ENCODE measurements around the gene PHACTR1.

PHACTR1 gene

DNA sequence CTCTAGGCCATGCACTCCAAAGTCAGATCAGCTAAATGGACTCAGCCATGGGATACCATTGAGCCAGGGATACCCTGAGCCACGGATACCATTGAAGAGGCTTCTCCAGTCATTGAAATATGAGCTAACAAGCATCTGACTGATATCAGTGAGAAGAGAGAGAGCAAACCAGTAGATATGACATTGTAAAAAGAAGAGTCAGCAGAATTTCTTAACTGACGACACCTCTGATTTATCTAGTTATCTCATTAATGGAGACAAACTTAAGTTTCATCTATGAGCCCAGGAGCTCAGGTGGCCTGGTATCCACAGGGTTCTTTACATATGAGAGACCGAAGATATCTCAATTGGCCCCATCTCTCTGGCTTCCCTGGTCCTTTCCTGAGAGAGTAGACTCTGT lies 471.1 kb downstream of the PHACTR1 start:
- DNase-seq (ENCODE audit: low spot score) (no peak), FAIRE-seq (no peak)

- DNase-seq (ENCODE audit: low spot score) = no peak
- FAIRE-seq = no peak
Observed at GRCh38 chr6:13188306-13188705, 471.7 kb downstream of the PHACTR1 start.

GRCh38 chr6:13189710-13190109 lies 473.1 kb downstream of the PHACTR1 start:
- FAIRE-seq = no peak

GRCh38 chr6:13190376-13190775 lies 473.8 kb downstream of the PHACTR1 start:
- FAIRE-seq = no peak
- no peak for DNase-seq (ENCODE audit: low spot score)

More at GRCh38 chr6:13189710-13190109, 473.1 kb downstream of the PHACTR1 start:
- no peak for DNase-seq (ENCODE audit: low spot score)

DNA sequence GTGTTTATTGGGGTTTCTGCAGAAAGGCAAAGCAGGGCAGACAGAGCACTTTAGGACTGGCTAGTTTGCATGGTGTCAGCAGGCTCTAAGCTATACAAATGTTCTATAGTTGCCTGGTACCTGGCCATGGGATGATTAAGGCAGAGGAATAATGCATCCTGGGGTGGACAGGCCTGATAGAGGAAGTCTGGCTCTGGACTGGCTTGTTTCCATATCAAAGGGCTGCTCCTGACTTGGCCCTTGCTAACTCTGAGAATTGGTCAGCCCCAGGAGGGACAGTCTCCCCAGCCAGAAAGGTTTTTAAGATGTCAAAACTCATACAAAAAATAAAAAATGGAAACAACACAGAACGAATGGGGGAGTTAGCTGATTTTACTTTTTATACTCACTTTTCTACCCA lies 474.9 kb downstream of the PHACTR1 start:
- DNase-seq (ENCODE audit: low spot score) (no peak), FAIRE-seq (no peak)

DNA sequence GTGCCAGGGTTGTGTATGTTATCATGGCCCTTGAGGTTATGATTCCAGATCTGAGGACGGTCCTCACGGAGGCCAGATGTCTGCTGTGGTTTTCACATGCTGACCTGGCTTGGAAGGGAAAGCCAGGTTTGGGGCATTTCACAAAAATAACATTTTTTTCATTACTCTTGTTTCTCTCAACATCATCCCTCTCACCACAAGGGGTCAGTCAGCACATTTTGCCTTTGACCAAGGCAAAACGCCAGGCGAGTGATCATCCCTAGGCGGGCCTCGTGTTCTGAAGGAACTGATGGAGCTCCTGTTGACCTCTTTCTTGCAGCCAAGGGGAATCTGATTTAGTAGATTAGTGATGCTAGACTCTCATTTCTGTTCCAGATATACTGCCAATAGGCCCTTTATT lies 478.3 kb downstream of the PHACTR1 start:
- no peak for FAIRE-seq

GRCh38 chr6:13195803-13196202 lies 479.2 kb downstream of the PHACTR1 start:
- FAIRE-seq (no peak), DNase-seq (ENCODE audit: low spot score) (no peak)

More for the DNA sequence above, 478.3 kb downstream of the PHACTR1 start:
- DNase-seq (ENCODE audit: low spot score) = peak; percentile 47

DNA sequence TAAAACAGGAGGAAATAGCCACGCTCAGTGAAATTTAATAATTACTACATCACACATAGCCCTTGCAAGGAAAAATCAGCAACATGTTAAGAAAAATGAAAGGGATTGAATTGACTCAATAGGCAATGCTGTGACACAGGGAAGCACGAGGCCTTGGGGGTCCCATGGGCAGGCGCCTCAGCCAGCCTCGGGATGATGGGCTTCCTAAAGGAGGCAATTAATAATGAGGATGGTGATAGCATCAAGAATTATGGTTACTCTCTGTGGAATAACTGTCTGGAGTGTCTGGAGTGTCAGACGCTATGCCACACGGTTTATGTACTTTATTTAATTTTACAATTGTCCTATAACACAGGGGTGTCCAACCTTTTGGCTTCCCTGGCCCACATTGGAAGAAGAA lies 481.6 kb downstream of the PHACTR1 start:
- no peak for DNase-seq (ENCODE audit: low spot score)
- FAIRE-seq = no peak

DNA sequence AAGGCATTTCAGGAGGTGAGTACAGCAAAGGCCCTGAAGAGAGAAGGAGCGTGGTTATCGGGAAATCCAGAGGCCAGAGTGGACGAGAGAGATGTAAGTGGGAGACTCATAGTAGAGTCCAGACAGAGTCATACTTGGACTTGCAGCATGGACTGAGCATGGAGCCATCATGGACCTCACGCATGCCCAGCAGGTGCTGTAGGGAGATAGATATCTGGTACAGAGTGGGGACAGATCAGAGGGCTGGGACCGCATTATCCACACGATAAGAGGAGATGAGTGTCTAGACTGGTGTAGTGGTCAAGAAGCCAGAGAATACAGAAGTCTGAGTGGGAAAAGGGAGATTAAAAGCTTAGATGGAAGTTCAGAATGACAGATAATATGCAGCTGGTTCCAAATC lies 484.8 kb downstream of the PHACTR1 start:
- DNase-seq (ENCODE audit: low spot score) (no peak), FAIRE-seq (no peak)

GRCh38 chr6:13203145-13203544 lies 486.6 kb downstream of the PHACTR1 start:
- DNase-seq (ENCODE audit: low spot score) = no peak
- no peak for FAIRE-seq

- DNase-seq (ENCODE audit: low spot score) = no peak
- FAIRE-seq = no peak
Observed at GRCh38 chr6:13205106-13205505, 488.5 kb downstream of the PHACTR1 start.

- FAIRE-seq = no peak
Observed at GRCh38 chr6:13212096-13212495, 495.5 kb downstream of the PHACTR1 start.

DNA sequence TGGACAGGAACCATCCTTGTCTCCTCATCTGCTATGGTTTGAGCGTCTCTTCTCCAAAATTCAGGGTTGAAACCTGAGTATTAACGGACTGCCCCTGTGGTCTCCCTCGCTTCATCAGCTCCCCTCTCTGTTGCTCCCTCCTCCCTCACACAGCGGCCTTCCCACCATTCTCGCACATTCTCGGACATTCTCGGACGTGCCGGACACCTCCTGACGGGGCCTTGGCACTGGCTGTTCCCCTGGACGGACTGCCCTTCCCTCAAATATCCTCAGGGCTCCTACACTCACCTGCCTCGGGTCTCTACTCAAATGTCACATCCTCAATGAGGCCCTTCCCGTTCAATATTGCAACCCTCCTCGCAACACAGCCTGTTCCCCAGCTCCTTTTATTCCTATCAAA lies 496.0 kb downstream of the PHACTR1 start:
- FAIRE-seq (no peak), DNase-seq (ENCODE audit: low spot score) (no peak)

More at GRCh38 chr6:13212096-13212495, 495.5 kb downstream of the PHACTR1 start:
- no peak for DNase-seq (ENCODE audit: low spot score)

GRCh38 chr6:13215390-13215789 lies 498.8 kb downstream of the PHACTR1 start:
- FAIRE-seq (no peak), DNase-seq (ENCODE audit: low spot score) (no peak)

GRCh38 chr6:13216236-13217014 lies 499.9 kb downstream of the PHACTR1 start:
- no peak for DNase-seq (ENCODE audit: low spot score)
- FAIRE-seq = no peak

DNA sequence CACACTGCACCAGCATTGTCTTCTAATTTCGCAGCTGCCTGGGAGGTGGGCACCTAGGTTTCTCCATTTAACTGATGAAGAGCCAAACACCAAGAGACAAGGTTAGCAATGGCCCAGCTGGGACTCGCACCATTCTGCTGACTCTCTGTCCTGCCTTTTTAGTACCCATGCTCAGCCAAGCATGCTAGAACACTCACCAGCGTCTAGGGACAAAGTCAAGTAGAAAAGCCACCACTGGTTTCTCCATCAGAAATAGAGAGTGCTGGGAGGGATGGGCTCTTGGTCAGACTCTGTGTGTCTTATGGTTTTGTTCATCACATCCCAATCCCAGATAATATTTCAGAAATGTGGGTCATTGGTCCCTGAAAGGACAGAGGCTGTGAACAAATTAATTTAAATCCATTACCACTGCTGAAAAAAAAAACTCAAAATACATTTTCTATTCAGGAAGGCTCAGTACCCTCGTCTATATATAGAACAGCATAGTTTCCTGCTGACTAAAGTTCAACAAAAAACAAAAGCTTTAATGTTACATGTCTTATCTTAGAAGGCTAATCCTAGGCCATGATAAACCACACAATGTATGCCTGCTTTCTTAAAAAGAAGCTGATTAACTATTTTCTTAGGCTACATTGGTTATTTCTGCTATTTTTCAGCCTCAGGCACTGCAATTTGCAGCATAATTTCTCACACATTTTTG lies 500.8 kb downstream of the PHACTR1 start:
- no peak for DNase-seq (ENCODE audit: low spot score)
- FAIRE-seq = no peak

DNA sequence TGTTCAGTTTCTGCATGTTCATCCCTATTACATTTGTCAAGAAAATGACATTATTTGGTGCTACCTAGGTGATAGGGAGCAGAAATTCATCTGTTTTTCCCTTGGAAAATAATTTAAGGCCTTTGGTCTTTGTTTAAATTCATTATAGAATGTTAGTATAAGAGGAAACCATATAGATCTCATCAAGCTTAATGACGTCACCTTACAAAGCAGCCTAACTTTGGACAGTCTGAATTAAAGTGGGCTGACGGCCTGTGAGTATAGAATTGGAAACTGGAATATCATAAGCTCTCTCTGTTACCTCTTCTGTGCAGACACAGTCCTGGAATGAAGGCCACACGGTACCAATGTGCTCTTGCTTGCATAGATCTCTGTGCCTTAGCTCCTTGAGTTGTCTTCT lies 503.7 kb downstream of the PHACTR1 start:
- no peak for DNase-seq (ENCODE audit: low spot score)
- FAIRE-seq = no peak

DNA sequence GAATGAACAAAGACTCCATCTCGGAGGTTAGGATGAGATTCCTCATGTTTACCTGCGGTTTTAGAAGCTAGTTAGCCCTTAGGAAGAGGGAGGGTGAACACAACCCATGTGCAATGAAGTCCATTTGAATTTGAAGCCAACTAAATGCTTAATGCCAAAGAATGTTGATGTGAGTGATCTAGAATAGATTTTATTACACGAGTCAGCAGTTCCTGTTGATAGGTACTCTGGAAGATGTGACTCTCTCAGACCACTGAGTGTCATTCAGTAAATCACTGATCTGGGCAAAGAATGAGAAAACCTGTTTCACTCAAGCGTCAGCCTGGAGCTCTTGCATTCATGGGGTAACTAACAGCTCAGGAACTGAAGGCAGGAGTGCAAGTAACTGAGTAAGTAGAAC lies 505.5 kb downstream of the PHACTR1 start:
- DNase-seq (ENCODE audit: low spot score) (no peak), FAIRE-seq (no peak)

GRCh38 chr6:13226071-13226470 lies 509.5 kb downstream of the PHACTR1 start:
- FAIRE-seq (no peak), DNase-seq (ENCODE audit: low spot score) (no peak)

DNA sequence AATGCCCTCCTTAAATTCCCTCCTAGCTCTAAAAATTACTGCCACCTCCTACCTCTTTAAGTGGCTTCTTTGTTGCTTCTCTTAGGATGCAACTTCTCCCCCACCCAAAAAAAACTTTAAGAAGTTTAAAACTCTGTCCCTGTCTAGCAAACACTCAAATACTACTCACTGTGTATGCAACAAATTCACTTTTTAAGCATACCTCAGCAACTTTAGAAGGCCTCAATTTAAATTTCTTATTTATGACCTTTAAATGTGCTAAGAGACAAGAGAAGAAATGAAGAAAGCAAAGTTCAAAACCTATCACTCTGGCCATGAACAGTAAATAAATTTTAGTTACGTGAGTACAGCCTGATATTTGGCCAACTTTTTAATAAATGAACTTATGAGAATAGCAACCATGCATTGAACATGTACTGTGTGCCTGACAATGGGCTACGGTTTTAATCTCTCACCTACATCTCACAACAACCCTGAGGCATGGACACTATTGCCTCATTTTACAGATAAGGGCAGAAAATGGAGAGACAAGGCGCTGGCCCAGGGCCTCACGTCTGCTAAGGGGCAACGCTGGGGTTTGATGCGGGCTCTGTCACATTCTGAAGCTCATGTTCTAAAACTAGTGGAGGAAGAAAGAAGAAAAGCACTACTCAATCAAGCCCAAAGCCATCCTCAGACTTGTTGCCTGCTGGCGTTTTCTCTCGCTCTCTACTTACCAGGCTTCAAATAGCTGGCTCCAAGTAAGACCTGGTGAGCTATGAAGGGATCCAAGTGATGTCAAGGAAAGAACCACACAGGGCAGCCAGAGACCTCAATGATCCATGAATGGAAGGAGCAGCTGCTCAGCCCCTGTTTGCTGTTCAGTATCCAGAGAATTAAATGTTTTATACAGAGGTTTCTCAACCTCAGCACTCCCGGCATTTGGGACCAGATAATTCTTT lies 512.0 kb downstream of the PHACTR1 start:
- FAIRE-seq (no peak), DNase-seq (ENCODE audit: low spot score) (no peak)

- DNase-seq (ENCODE audit: low spot score) = no peak
- no peak for FAIRE-seq
Observed at GRCh38 chr6:13229205-13230085, 512.9 kb downstream of the PHACTR1 start.
